Heart left ventricle (tissue), 13 donors: ENCODE measurements around the gene PGAM2.

ENCODE experiments used
- CTCF ChIP-seq, 12 donors: fragments of 200-600 bp; sonication (generic) in 4 of 12; IDR thresholded peaks; one replicate each; pipeline versions ENCODE4 v1.5.0 to v1.8.0; 2018 to 2022; ENCODE audit warnings: antibody characterized with exemption in 12 of 12, mild to moderate bottlenecking in 5 of 12
- POLR2A ChIP-seq, 2 donors: fragments of 450-650 bp; IDR thresholded peaks; one replicate each; pipeline ENCODE4 v1.6.1; 2017; ENCODE audit warnings: antibody characterized with exemption in 2 of 2, mild to moderate bottlenecking in 2 of 2, moderate library complexity in 2 of 2
- donor health status: ischemic (EF 13 %, LVEDD 7.1; RV severe dilation, severe dysfunction).
- donor health status: DM: no; HTN: yes; CAD: no.
- donor health status: DM: no; HTN: no; CAD: no.
- donor health status: ischemic (EF 25% LVEDD 6.9; RV normal size, moderate dysfunction).
- donor health status: ischemic (EF 25% LVEDD 5.7; RV mildly dilated, moderate dysfunction).
- donor health status: ischemic (EF 35%, LVEDD 5.7; RV mildly dilated, moderate dysfunction).
- donor health status: nonischemic (EF 11% LVEDD 7.7; RV severe dilation, severe dysfunction).
- donor health status: DM: yes; HTN: yes; CAD: no.
- donor health status: PGD.
- donor health status: ischemic (EF 29% LVEDD 5.4; RV normal size, mild dysfunction).
- donor health status: nonischemic (EF 23%, LVEDD 6.1; RV moderate dilation, normal function).

GRCh38 chr7:44077681-44078091 is 12.3 kb upstream of the PGAM2 start:
- TF ChIP-seq POLR2A (IDR thresholded peaks at IDR 0.05): no peak
- no peak for TF ChIP-seq CTCF (IDR thresholded peaks at IDR 0.05)
